HCT116 (cell line): Measurements from ENCODE around the gene DRAXIN. TPM values are rescaled to one million over a fixed set of nuclear protein-coding genes. Genes with fewer than 3 reads are reported as not detected.

Experiments
- ATAC-seq: fragments of 200-7000 bp; cut with Tn5 transposase; 2 replicates; pipeline ENCODE4 v1.9.1; 2020; ENCODE audit warnings: mild to moderate bottlenecking, moderate library complexity
- BruUV-seq: library from RNA; stranded (reverse); fragments of 400-500 nt; replicated peaks from 2 replicates; lab custom pipeline; 2021; lab: Mats Ljungman, UMichigan
- CTCF ChIA-PET: fragments of 300-600 bp; sonication (Branson Sonifier 250); formaldehyde crosslinking; loops from one replicate; lab custom pipeline; 2021; ENCODE audit warnings: antibody characterized with exemption; lab: Charles Lee
- POLR2A ChIA-PET: fragments of 300-600, 350-600 bp; sonication (Branson Sonifier 250); formaldehyde crosslinking; loops from one replicate; lab custom pipeline; 2021; ENCODE audit warnings: antibody characterized with exemption; lab: Charles Lee
- RAD21 ChIA-PET, 2 experiments: fragments of 300-600 bp; sonication (Branson Sonifier 250); formaldehyde crosslinking; loops; one replicate each; lab custom pipeline; 2023; ENCODE audit warnings: low total read pairs in 2 of 2; ENCODE audit not compliant: uncharacterized antibody in 2 of 2, unreplicated experiment in 2 of 2, low non-redundant PET in 1 of 2; lab: Charles Lee
- DNase-seq: peaks from one replicate; pipeline ENCODE4 v3.0.0-alpha.2; 2010; ENCODE audit warnings: low read depth, low spot score
- H2AFZ ChIP-seq: fragments of 200-600 bp; shearing (Covaris generic), sonication (generic); 2 replicates; pipeline ENCODE4 v1.6.1; 2017; ENCODE audit warnings: low read depth, mixed run types, mixed read lengths, antibody characterized with exemption, low read length; ENCODE audit not compliant: poor library complexity, severe bottlenecking
- H3K27ac ChIP-seq: 2 replicates; pipeline ENCODE4 v1.5.1; 2012; ENCODE audit warnings: low read depth, low read length
- H3K27me3 ChIP-seq: fragments of 200-600 bp; sonication (generic); 2 replicates; pipeline ENCODE4 v1.6.1; 2016; ENCODE audit warnings: mixed run types, low read length, mixed read lengths; ENCODE audit not compliant: insufficient read depth
- H3K36me3 ChIP-seq, 2 experiments: fragments of 200-500 bp in 1 of 2; fragments of 200-600 bp in 1 of 2; sonication (Bioruptor generic) in 1 of 2; sonication (generic) in 1 of 2; 2 replicates each; pipeline versions ENCODE4 v1.5.1 to v1.6.1; 2014 to 2016; ENCODE audit warnings: low read length in 2 of 2, inconsistent platforms in 1 of 2, mixed read lengths in 1 of 2, mixed run types in 1 of 2; ENCODE audit not compliant: insufficient read depth in 2 of 2, control insufficient read depth in 1 of 2
- H3K4me1 ChIP-seq, 2 experiments: fragments of 200-600 bp in 1 of 2; sonication (generic) in 1 of 2; 2 replicates each; pipeline versions ENCODE4 v1.5.1 to v1.6.1; 2012 to 2017; ENCODE audit warnings: low read length in 2 of 2, inconsistent platforms in 1 of 2, mild to moderate bottlenecking in 1 of 2, mixed read lengths in 1 of 2, mixed run types in 1 of 2, moderate library complexity in 1 of 2; ENCODE audit not compliant: insufficient read depth in 2 of 2, control insufficient read depth in 1 of 2
- H3K4me2 ChIP-seq: fragments of 200-600 bp; sonication (generic); 2 replicates; pipeline ENCODE4 v1.6.1; 2017; ENCODE audit warnings: mixed run types, low read length, mixed read lengths
- H3K4me3 ChIP-seq, 2 experiments: fragments of 200-600 bp in 1 of 2; sonication (generic) in 1 of 2; replicated peaks in 1 of 2; 2 replicates each; pipeline ENCODE4 v1.5.1; 2011 to 2016; ENCODE audit warnings: low read length in 2 of 2, control low read depth in 1 of 2, low read depth in 1 of 2, mild to moderate bottlenecking in 1 of 2, mixed read lengths in 1 of 2, mixed run types in 1 of 2
- H3K79me2 ChIP-seq: fragments of 200-600 bp; sonication (generic); 2 replicates; pipeline ENCODE4 v1.6.1; 2017; ENCODE audit warnings: mild to moderate bottlenecking, mixed run types, low read length, moderate library complexity, mixed read lengths; ENCODE audit not compliant: insufficient read depth
- H3K9ac ChIP-seq: fragments of 200-600 bp; sonication (generic); 2 replicates; pipeline ENCODE4 v1.6.1; 2016; ENCODE audit warnings: low read length, mixed read lengths
- H3K9me2 ChIP-seq: fragments of 200-600 bp; sonication (generic), shearing (Covaris generic); 2 replicates; pipeline ENCODE4 v1.6.1; 2017; ENCODE audit warnings: mixed run types, mild to moderate bottlenecking, moderate library complexity; ENCODE audit not compliant: insufficient read depth
- H3K9me3 ChIP-seq, 2 experiments: fragments of 200-500 bp in 1 of 2; fragments of 200-600 bp in 1 of 2; sonication (Bioruptor generic) in 1 of 2; sonication (generic) in 1 of 2; 2 replicates each; pipeline ENCODE4 v1.6.1; 2014 to 2017; ENCODE audit warnings: low read length in 2 of 2, mixed read lengths in 2 of 2, inconsistent platforms in 1 of 2, low read depth in 1 of 2, mild to moderate bottlenecking in 1 of 2, mixed run types in 1 of 2, moderate library complexity in 1 of 2; ENCODE audit not compliant: control insufficient read depth in 1 of 2, insufficient read depth in 1 of 2
- H4K20me1 ChIP-seq: fragments of 200-600 bp; sonication (generic), shearing (Covaris generic); 2 replicates; pipeline ENCODE4 v1.6.1; 2017; ENCODE audit warnings: mixed run types, mild to moderate bottlenecking, moderate library complexity; ENCODE audit not compliant: insufficient read depth
- ATF3 ChIP-seq: IDR thresholded peaks from 2 replicates; pipeline ENCODE4 v1.6.1; 2012
- CEBPB ChIP-seq: IDR thresholded peaks from 2 replicates; pipeline ENCODE4 v1.6.1; 2012; ENCODE audit warnings: low read depth
- CTCF ChIP-seq, 3 experiments: fragments of 200-600 bp in 1 of 3; sonication (generic) in 1 of 3; IDR thresholded peaks in 2 of 3; conservative IDR thresholded peaks in 1 of 3; 2 replicates each; pipeline ENCODE4 v1.5.1; 2012 to 2017; ENCODE audit warnings: low read depth in 2 of 3, low read length in 2 of 3, antibody characterized with exemption in 1 of 3, borderline replicate concordance in 1 of 3, control low read depth in 1 of 3, mild to moderate bottlenecking in 1 of 3, mixed read lengths in 1 of 3, mixed run types in 1 of 3, moderate library complexity in 1 of 3; ENCODE audit not compliant: insufficient read depth in 1 of 3
- EGR1 ChIP-seq: IDR thresholded peaks from 2 replicates; pipeline ENCODE4 v1.6.1; 2012; ENCODE audit warnings: low read depth
- ELF1 ChIP-seq: IDR thresholded peaks from 2 replicates; pipeline ENCODE4 v1.6.1; 2012; ENCODE audit warnings: low read depth, borderline replicate concordance
- EZH2 ChIP-seq: fragments of 200-600 bp; sonication (generic); IDR thresholded peaks from 2 replicates; pipeline ENCODE4 v1.6.1; 2017; ENCODE audit warnings: antibody characterized with exemption, mixed run types
- EZH2phosphoT487 ChIP-seq: fragments of 200-600 bp; IDR thresholded peaks from 2 replicates; pipeline ENCODE4 v1.6.1; 2018; ENCODE audit warnings: antibody characterized with exemption, borderline replicate concordance
- FOSL1 ChIP-seq: IDR thresholded peaks from 2 replicates; pipeline ENCODE4 v1.6.1; 2012; ENCODE audit warnings: low read depth
- MAX ChIP-seq: IDR thresholded peaks from 2 replicates; pipeline ENCODE4 v1.6.1; 2012
- POLR2A ChIP-seq: IDR thresholded peaks from 2 replicates; pipeline ENCODE4 v1.7.0; 2011; ENCODE audit warnings: borderline replicate concordance; ENCODE audit not compliant: insufficient read depth, insufficient read length; ENCODE audit errors: extremely low read depth
- POLR2AphosphoS5 ChIP-seq: IDR thresholded peaks from 2 replicates; pipeline ENCODE4 v1.6.1; 2011; ENCODE audit warnings: mild to moderate bottlenecking, low read depth, low read length, moderate library complexity
- RAD21 ChIP-seq: IDR thresholded peaks from 2 replicates; pipeline ENCODE4 v1.6.1; 2012; ENCODE audit warnings: low read depth, mild to moderate bottlenecking
- SIN3A ChIP-seq: IDR thresholded peaks from 2 replicates; pipeline ENCODE4 v1.6.1; 2012; ENCODE audit warnings: low read depth
- SRF ChIP-seq: IDR thresholded peaks from 2 replicates; pipeline ENCODE4 v1.6.1; 2012; ENCODE audit warnings: low read depth
- TCF7L2 ChIP-seq: IDR thresholded peaks from 2 replicates; pipeline ENCODE4 v1.7.0; 2011; ENCODE audit warnings: borderline replicate concordance, inconsistent platforms; ENCODE audit not compliant: insufficient read depth, insufficient read length; ENCODE audit errors: extremely low read depth
- YY1 ChIP-seq: IDR thresholded peaks from 2 replicates; pipeline ENCODE4 v1.6.1; 2011; ENCODE audit warnings: low read length, low read depth, moderate library complexity, mild to moderate bottlenecking; ENCODE audit not compliant: insufficient replicate concordance; ENCODE audit errors: extremely low read depth
- ZBTB33 ChIP-seq: IDR thresholded peaks from 2 replicates; pipeline ENCODE4 v1.6.1; 2011; ENCODE audit warnings: mild to moderate bottlenecking, low read length, moderate library complexity; ENCODE audit not compliant: insufficient replicate concordance; ENCODE audit errors: extremely low read depth
- ZFX ChIP-seq: fragments of 450-650 bp; IDR thresholded peaks from 2 replicates; pipeline ENCODE4 v1.6.1; 2017
- intact Hi-C: fragments of 100-400 bp; cut with micrococcal nuclease; formaldehyde crosslinking; loops from 2 replicates; pipeline ENCODE4 v1.10.0; 2022
- total RNA-seq: library from RNA; stranded (reverse); gene quantifications from one replicate; pipeline ENCODE4 v1.2.1, GENCODE V29; 2021; ENCODE audit not compliant: unreplicated experiment

Gene DRAXIN
- total RNA-seq, 1 experiment from 2014 or later: 0.47 TPM

- H3K4me2 ChIP-seq: no peak overlapping the region
- DNase-seq (no peak), ATAC-seq (no peak)
- peaks cover 0 to 11% of the 10 kb centered on the region in 2 experiments; a peak in 1 of 4 replicates for H3K4me1 ChIP-seq
- H3K79me2 ChIP-seq: no peaks in the 10 kb centered on the region
- H3K27me3 ChIP-seq: no peaks in the 10 kb centered on the region
- TF ChIP-seq POLR2AphosphoS5 (no peak), EZH2 (no peak), ATF3 (no peak), CTCF (IDR thresholded peaks at IDR 0.05 in 2 of 3, conservative IDR thresholded peaks at IDR 0.05 in 1 of 3; ENCODE audit: borderline replicate concordance in 1 of 3, insufficient read depth in 1 of 3, low read depth in 2 of 3, low read length in 2 of 3) (no peak), CEBPB (no peak), POLR2A (no peak), ZFX (no peak), RAD21 (no peak), FOSL1 (no peak), MAX (no peak), EZH2phosphoT487 (no peak), TCF7L2 (no peak), EGR1 (no peak), YY1 (no peak), ZBTB33 (no peak), SRF (no peak), ELF1 (no peak), SIN3A (no peak)
- H3K9me2 ChIP-seq: no peaks in the 10 kb centered on the region
- H3K4me3 ChIP-seq: no peak overlapping the region
- BruUV-seq: no TSS peak
- ChIA-PET RAD21 (no interaction called here), CTCF (no interaction called here), POLR2A (no interaction called here)
- intact Hi-C loops: no loop called here
- no peak overlapping the region for H3K9ac ChIP-seq
- H2AFZ ChIP-seq: no peak overlapping the region
- no peaks in the 10 kb centered on the region for H3K36me3 ChIP-seq
- H3K27ac ChIP-seq: no peak overlapping the region
- no peaks in the 10 kb centered on the region for H4K20me1 ChIP-seq
- H3K9me3 ChIP-seq: no peaks in the 10 kb centered on the region
These were observed 74.9 kb downstream of the DRAXIN start for GRCh38 chr1:11766429-11766776.
